C4-2B (cell line): ENCODE results near the gene HNRNPD.

Source experiments
- CTCF ChIP-seq: fragments of 450-650 bp; conservative IDR thresholded peaks from 2 replicates; pipeline ENCODE4 v1.5.1; 2017; ENCODE audit warnings: mild to moderate bottlenecking
- ZFX ChIP-seq: fragments of 450-650 bp; IDR thresholded peaks from 2 replicates; pipeline ENCODE4 v1.6.1; 2017

GRCh38 chr4:82380344-82380743, 6.6 kb upstream of the HNRNPD start:
- TF ChIP-seq CTCF (0 out of 2 replicates have a peak, but pooled peaks have one; percentile 16), ZFX (no peak)
